ENCODE results near the gene KLF14. TPM values are rescaled to one million over a fixed set of nuclear protein-coding genes. Genes with fewer than 3 reads are reported as not detected.

The KLF14 gene
- total and polyA plus RNA-seq, 4 donors = 0.12 TPM; not detected in 3

DNA sequence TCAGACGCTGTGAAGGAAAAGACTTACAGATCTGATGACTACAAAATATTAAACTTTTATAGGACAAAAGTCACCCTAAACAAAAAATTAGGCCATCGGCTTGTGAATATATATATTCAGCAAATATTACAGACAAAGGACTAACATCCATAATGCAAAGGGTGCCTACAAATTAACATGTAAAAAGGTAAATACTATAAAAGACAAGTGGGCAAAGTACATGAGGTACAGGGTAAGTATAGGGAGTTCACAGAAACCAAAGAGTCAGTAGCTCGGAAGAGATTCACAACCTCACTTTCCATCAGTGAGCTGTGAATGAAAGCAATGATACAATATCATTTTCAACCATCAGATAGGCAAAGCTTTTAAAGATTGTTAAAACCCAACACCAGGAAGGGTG lies 16.7 kb upstream of the KLF14 start:
- ATAC-seq (ENCODE audit: low FRiP score) (no peak), DNase-seq (no peak)
- no peaks in the 10 kb centered on the region for H3K9me3 ChIP-seq (ENCODE audit: control insufficient read depth, low read length)
- 80 to 88% methylated on average over 3 of the region's 3 CpGs for WGBS, 2 donors
- H3K4me3 ChIP-seq (ENCODE audit: low read length in 2 of 2) = no peak overlapping the region
- intact Hi-C loops (cut with DNase I) = no loop called here
- no peaks in the 10 kb centered on the region for H3K4me1 ChIP-seq (ENCODE audit: control insufficient read depth in 1 of 2, insufficient read depth in 2 of 2, low read length in 2 of 2)
- no peaks in the 10 kb centered on the region for H3K36me3 ChIP-seq (ENCODE audit: control insufficient read depth in 1 of 2, insufficient read depth in 2 of 2, low read length in 1 of 2)
- no peak overlapping the region for H3K27ac ChIP-seq (ENCODE audit: low read depth in 1 of 2, low read length in 2 of 2)
- no peaks in the 10 kb centered on the region for H3K27me3 ChIP-seq (ENCODE audit: control insufficient read depth in 1 of 2, insufficient read depth in 2 of 2, low read length in 1 of 2)

DNA sequence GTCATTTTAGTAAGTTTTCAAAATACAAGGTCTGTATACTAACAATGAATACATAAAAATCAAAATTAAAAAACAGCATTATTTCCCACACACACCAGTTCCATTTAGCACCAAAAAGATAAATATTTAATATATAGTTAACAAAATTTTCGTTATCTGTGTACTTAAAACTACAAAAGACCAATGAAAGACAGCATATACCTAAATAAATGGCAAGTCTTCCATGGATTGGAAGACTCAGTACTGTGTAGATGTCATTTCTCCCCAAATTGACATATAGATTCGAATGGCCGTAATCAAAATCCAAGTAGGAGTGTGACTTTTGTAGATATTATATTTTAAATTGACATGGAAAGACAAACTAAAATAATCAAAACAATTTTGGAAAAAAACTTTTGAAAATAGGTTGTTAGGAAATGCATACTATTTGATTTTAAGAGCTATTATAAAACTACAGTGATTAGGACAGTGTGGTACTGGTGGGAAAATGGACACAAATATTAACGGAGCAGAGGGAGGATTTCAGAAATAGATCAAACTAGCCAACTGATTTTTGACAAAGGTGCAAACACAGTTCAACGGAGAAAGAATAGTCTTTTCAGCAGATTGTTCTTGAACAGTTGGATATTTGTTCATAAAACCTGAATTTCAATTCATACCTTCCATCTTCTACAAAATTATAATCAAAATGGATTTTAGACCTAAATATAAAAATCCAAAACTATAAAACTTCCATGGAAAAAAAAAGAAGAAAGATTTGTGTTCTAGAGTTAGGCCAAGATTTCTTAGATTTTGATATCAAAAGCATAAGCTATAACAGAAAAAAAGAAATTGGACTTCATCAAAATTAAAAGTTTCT lies 14.8 kb upstream of the KLF14 start:
- intact Hi-C loops (cut with DNase I) = no loop called here
- Histone ChIP-seq H3K27ac (ENCODE audit: low read depth in 1 of 2, low read length in 2 of 2) (no peak overlapping the region), H3K9me3 (ENCODE audit: control insufficient read depth, low read length) (no peaks in the 10 kb centered on the region), H3K27me3 (ENCODE audit: control insufficient read depth in 1 of 2, insufficient read depth in 2 of 2, low read length in 1 of 2) (no peaks in the 10 kb centered on the region), H3K4me1 (ENCODE audit: control insufficient read depth in 1 of 2, insufficient read depth in 2 of 2, low read length in 2 of 2) (no peaks in the 10 kb centered on the region), H3K4me3 (ENCODE audit: low read length in 2 of 2) (no peak overlapping the region), H3K36me3 (ENCODE audit: control insufficient read depth in 1 of 2, insufficient read depth in 2 of 2, low read length in 1 of 2) (no peaks in the 10 kb centered on the region)
- no peak for DNase-seq
- ATAC-seq (ENCODE audit: low FRiP score) = no peak
- WGBS, 2 donors = 90 to 91% methylated on average over 5 of the region's 5 CpGs

DNA sequence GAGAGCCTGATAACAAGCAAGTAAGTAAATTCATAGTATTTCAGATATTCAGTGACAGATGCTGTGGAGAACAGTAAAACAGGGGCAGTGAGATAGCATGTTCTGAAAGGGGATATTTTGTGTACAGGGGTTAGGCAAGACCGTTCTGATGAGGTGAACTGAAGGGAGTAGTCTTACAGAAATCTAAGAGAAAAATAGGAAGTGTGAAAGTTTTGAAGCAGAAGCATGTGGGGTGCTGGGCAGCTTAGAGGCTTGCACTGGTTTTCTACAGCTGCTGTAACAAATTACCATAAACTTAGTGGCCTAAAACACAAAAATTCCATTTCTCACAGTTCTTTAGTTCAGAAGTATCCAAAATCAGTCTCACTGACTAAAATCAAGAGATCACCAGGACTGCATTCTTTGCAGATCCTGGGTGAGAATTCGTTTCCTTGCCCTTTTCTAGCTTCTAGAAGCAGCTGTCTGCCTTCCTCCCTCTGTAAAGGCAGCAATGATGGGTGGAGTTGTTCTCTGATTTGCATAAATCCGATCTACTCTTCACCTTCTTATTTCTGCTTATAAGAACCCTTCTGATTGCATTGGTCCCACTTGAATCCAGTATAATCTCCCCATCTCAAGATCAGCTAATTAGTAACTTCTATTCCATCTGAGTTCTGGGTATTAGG lies 7.5 kb upstream of the KLF14 start:
- 38 to 42% methylated on average over 3 of the region's 3 CpGs for WGBS, 2 donors
- intact Hi-C loops (cut with DNase I) = no loop called here
- no peak for ATAC-seq (ENCODE audit: low FRiP score)
- Histone ChIP-seq H3K27ac (ENCODE audit: low read depth in 1 of 2, low read length in 2 of 2) (no peak overlapping the region), H3K4me3 (ENCODE audit: low read length in 2 of 2) (no peak overlapping the region), H3K27me3 (ENCODE audit: control insufficient read depth in 1 of 2, insufficient read depth in 2 of 2, low read length in 1 of 2) (no peaks in the 10 kb centered on the region), H3K36me3 (ENCODE audit: control insufficient read depth in 1 of 2, insufficient read depth in 2 of 2, low read length in 1 of 2) (no peaks in the 10 kb centered on the region), H3K9me3 (ENCODE audit: control insufficient read depth, low read length) (no peaks in the 10 kb centered on the region), H3K4me1 (ENCODE audit: control insufficient read depth in 1 of 2, insufficient read depth in 2 of 2, low read length in 2 of 2) (no peaks in the 10 kb centered on the region)
- DNase-seq = no peak

DNA sequence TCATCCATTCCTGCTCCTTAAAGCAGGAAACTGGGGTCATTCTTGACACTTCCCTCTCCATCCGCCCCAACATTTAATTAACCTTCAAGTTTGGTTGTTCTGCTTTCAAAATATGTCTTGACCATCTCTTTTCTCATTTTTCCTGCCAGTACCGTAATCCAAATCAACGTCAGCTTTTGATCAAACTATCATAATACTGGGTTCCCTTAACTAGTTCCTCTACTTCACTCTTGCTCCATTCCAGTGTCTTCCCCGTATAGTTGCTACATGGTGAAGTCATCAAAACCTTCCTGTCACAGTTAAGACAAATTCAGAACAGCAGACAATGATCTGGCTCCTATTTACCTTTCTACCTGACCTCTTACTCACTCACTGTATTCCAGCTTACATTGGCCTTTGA lies 6.6 kb upstream of the KLF14 start:
- 71 to 77% methylated on average over 4 of the region's 4 CpGs for WGBS, 2 donors
- ATAC-seq (ENCODE audit: low FRiP score) (no peak), DNase-seq (no peak)
- no peaks in the 10 kb centered on the region for H3K36me3 ChIP-seq (ENCODE audit: control insufficient read depth in 1 of 2, insufficient read depth in 2 of 2, low read length in 1 of 2)
- H3K4me1 ChIP-seq (ENCODE audit: control insufficient read depth in 1 of 2, insufficient read depth in 2 of 2, low read length in 2 of 2) = no peaks in the 10 kb centered on the region
- H3K27me3 ChIP-seq (ENCODE audit: control insufficient read depth in 1 of 2, insufficient read depth in 2 of 2, low read length in 1 of 2) = no peaks in the 10 kb centered on the region
- no peak overlapping the region for H3K4me3 ChIP-seq (ENCODE audit: low read length in 2 of 2)
- no peak overlapping the region for H3K27ac ChIP-seq (ENCODE audit: low read depth in 1 of 2, low read length in 2 of 2)
- H3K9me3 ChIP-seq (ENCODE audit: control insufficient read depth, low read length) = no peaks in the 10 kb centered on the region
- intact Hi-C loops (cut with DNase I) = no loop called here

DNA sequence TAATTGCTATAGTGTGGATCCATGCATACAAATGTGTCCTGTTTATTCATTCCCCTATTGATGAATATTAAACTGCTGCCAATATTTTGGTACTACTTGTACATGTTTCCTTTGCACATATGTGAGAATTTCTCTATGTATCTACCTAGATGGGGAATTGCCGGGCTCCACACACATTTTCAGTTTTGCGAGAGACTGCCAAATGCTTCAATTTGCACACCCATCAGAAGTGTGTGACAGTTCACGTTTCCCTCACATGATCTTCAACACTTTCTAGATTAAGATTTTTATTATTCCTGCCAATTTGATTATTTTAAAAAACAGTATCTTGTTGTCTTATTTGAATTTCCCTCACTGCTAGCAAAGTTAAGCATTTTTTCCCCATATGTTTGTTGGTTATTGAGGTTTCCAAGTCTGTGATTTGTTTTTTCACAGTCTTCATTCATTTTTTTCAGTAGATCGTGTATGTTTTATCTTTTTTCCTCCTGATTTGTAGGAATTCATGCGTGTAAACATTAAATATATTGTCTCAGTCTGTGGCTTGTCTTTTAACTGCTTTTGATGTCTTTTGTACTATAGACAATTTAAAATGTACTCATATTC lies 2.4 kb upstream of the KLF14 start:
- H3K36me3 ChIP-seq (ENCODE audit: control insufficient read depth in 1 of 2, insufficient read depth in 2 of 2, low read length in 1 of 2) = no peaks in the 10 kb centered on the region
- peaks cover 0 to 4% of the 10 kb centered on the region in 2 donors for H3K27me3 ChIP-seq (ENCODE audit: control insufficient read depth in 1 of 2, insufficient read depth in 2 of 2, low read length in 1 of 2)
- no peak overlapping the region for H3K4me3 ChIP-seq (ENCODE audit: low read length in 2 of 2)
- peaks cover 20% of the 10 kb centered on the region for H3K9me3 ChIP-seq (ENCODE audit: control insufficient read depth, low read length)
- intact Hi-C loops (cut with DNase I) = no loop called here
- WGBS, 2 donors = 59 to 63% methylated on average over 5 of the region's 5 CpGs
- DNase-seq (no peak), ATAC-seq (ENCODE audit: low FRiP score) (no peak)
- no peaks in the 10 kb centered on the region for H3K4me1 ChIP-seq (ENCODE audit: control insufficient read depth in 1 of 2, insufficient read depth in 2 of 2, low read length in 2 of 2)
- no peak overlapping the region for H3K27ac ChIP-seq (ENCODE audit: low read depth in 1 of 2, low read length in 2 of 2)

DNA sequence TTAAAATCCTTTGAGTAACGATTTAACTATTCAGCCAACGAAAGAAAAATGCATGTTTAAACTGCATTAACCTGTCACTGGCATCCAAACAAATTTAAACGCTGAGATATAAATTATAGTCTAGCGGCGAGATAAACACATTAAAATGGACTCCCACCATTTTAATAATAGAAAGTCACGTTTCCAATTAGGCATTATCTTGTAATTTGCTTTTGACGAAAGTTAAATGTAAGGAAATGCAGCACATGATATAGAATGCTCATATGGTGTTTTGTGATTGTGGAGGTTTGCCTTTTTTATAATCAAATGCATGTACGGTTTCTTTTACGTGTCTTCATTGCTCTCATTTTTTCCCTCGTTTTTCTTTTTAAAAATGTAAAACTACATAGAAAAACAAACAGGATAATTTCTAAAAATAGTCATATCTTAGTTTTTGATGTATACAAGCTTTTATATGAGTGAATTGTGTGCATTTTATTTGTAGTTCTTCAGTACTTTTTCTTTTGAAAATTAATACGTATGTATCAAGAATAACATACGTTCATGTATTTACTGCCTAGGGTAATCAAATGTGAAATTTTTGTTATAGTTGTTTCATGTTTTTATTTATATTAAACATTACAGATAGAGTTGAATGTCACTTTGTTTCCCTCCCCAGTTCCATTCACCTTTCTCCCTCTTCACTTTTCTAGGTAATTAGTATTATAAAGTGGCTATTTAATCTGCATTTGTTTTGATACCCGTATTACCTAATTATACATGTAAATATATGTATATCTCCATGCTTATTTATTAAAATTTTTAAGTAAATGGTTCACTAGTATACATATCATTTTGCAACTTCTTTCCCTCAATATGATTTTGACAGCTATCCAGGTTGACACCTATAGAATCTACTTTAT lies 1.1 kb upstream of the KLF14 start:
- DNase-seq (no peak), ATAC-seq (ENCODE audit: low FRiP score) (no peak)
- H3K27me3 ChIP-seq (ENCODE audit: control insufficient read depth in 1 of 2, insufficient read depth in 2 of 2, low read length in 1 of 2) = peaks cover 0 to 4% of the 10 kb centered on the region in 2 donors
- H3K36me3 ChIP-seq (ENCODE audit: control insufficient read depth in 1 of 2, insufficient read depth in 2 of 2, low read length in 1 of 2) = no peaks in the 10 kb centered on the region
- intact Hi-C loops (cut with DNase I) = no loop called here
- 24 to 25% methylated on average over 13 of the region's 13 CpGs for WGBS, 2 donors
- H3K4me1 ChIP-seq (ENCODE audit: control insufficient read depth in 1 of 2, insufficient read depth in 2 of 2, low read length in 2 of 2) = no peaks in the 10 kb centered on the region
- H3K9me3 ChIP-seq (ENCODE audit: control insufficient read depth, low read length) = peaks cover 23% of the 10 kb centered on the region
- no peak overlapping the region for H3K27ac ChIP-seq (ENCODE audit: low read depth in 1 of 2, low read length in 2 of 2)
- H3K4me3 ChIP-seq (ENCODE audit: low read length in 2 of 2) = peak overlapping the region; percentile 52 to 71

DNA sequence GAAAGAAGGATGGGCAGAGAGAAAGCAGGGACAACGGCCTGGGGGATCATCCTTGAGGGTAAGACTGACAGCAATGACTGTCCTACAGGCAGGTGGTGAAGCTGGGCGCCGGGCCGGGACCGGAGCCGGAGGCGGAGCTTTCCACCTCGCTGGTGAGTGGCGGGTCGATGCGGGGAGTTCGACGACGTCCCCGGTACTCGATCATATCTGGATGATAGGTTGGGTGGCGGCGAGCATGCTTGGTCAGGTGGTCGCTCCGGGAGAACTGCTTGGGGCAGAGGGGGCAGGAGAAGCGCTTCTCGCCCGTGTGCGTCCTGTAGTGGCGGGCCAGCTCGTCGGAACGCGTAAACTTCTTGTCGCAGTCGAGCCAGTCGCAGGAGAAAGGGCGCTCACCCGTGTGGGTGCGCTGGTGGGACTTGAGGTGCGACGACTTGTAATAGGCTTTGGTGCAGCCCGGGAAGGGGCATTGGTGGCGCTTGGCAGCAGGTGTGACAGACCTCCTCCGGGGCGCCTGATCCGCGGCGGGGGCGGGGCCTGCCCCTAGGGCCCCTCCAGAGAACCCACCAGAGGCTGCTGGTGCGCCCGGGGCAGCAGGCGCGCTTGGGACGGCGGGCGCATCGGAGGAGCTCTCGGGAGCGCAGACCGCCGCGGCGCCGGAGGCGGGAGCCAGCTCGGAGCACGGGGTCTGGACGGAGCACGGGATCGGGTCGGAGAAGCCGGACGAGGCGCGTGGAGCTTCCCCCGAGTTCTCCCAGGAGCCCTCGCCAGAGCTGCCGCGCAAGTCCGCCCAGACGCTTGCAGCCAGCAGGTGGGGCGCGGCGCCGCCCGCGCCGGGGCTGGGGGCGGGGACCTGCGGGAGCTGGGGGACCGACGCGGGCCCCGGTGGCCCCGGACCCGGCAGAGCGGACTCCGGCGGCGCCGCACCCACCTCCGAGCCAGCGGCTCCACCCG lies 752 bp downstream of the KLF14 start:
- Histone ChIP-seq H3K27ac (ENCODE audit: low read depth in 1 of 2, low read length in 2 of 2) (no peak overlapping the region), H3K36me3 (ENCODE audit: control insufficient read depth in 1 of 2, insufficient read depth in 2 of 2, low read length in 1 of 2) (no peaks in the 10 kb centered on the region), H3K9me3 (ENCODE audit: control insufficient read depth, low read length) (peaks cover 27% of the 10 kb centered on the region), H3K4me3 (ENCODE audit: low read length in 2 of 2) (peak overlapping the region; percentile 52 to 71), H3K4me1 (ENCODE audit: control insufficient read depth in 1 of 2, insufficient read depth in 2 of 2, low read length in 2 of 2) (no peaks in the 10 kb centered on the region), H3K27me3 (ENCODE audit: control insufficient read depth in 1 of 2, insufficient read depth in 2 of 2, low read length in 1 of 2) (peaks cover 0 to 4% of the 10 kb centered on the region in 2 donors)
- WGBS, 2 donors = 7 to 9% methylated on average over 68 to 100 of the region's 100 CpGs
- intact Hi-C loops (cut with DNase I) = no loop called here
- no peak for ATAC-seq (ENCODE audit: low FRiP score)
- DNase-seq = peak in 1 of 2 donors; percentile 45

Measured in aorta (tissue), 5 donors.